Activated CD4-positive, alpha-beta T cell treated with anti-CD3 and anti-CD28 coated beads for 36 hours (primary cell): ENCODE data around the gene DMRTB1. TPM values are rescaled to one million over a fixed set of nuclear protein-coding genes. Genes with fewer than 3 reads are reported as not detected.

Experiments used
- ATAC-seq: fragments of 200-7000 bp; cut with Tn5 transposase; one replicate; pipeline ENCODE4 v1.10.0; 2021; ENCODE audit warnings: mild to moderate bottlenecking, moderate library complexity
- CTCF ChIA-PET: fragments of 350-600 bp; sonication (Branson Sonifier 250); formaldehyde crosslinking; loops from one replicate; lab custom pipeline; 2021; ENCODE audit warnings: antibody characterized with exemption; lab: Charles Lee
- POLR2A ChIA-PET: fragments of 350-600 bp; sonication (Branson Sonifier 250); formaldehyde crosslinking; loops from one replicate; lab custom pipeline; 2021; ENCODE audit warnings: antibody characterized with exemption, inconsistent platforms; lab: Charles Lee
- DNase-seq: peaks from one replicate; pipeline ENCODE4 v3.0.0-alpha.2; 2020
- H3K27ac Mint-ChIP-seq: one replicate; pipeline ENCODE4 v1.8.0; 2021; ENCODE audit warnings: mixed read lengths
- H3K27me3 Mint-ChIP-seq: one replicate; pipeline ENCODE4 v1.8.0; 2021; ENCODE audit warnings: mixed read lengths
- H3K36me3 Mint-ChIP-seq: one replicate; pipeline ENCODE4 v1.8.0; 2021; ENCODE audit warnings: low read depth, mixed read lengths
- H3K4me1 Mint-ChIP-seq: one replicate; pipeline ENCODE4 v1.8.0; 2021; ENCODE audit warnings: mixed read lengths
- H3K4me3 Mint-ChIP-seq: one replicate; pipeline ENCODE4 v1.8.0; 2021; ENCODE audit warnings: mild to moderate bottlenecking, moderate library complexity, mixed read lengths
- H3K9me3 Mint-ChIP-seq: one replicate; pipeline ENCODE4 v1.8.0; 2021; ENCODE audit warnings: low read depth, mixed read lengths
- intact Hi-C, 2 experiments: fragments of 100-400 bp; cut with DNase I in 1 of 2; cut with micrococcal nuclease in 1 of 2; formaldehyde crosslinking; loops; one replicate each; pipeline versions ENCODE4 v1.14.2 to v1.15.1; 2022 to 2024; cut with DNase I, micrococcal nuclease
- total RNA-seq, 2 experiments: library from RNA; stranded (reverse); gene quantifications; one replicate each; pipeline ENCODE4 v1.2.3, GENCODE V29; 2021

Gene DMRTB1
- total RNA-seq, 2 experiments from 2014 or later = 0.23 to 0.25 TPM

- POLR2A ChIA-PET = no interaction called here
These were observed 20.5 kb upstream of the DMRTB1 start for GRCh38 chr1:53438427-53439336.

GRCh38 chr1:53439337-53440207 lies 19.6 kb upstream of the DMRTB1 start:
- no peak overlapping the region for H3K27ac Mint-ChIP-seq
- DNase-seq (no peak), ATAC-seq (no peak)
- H3K4me1 Mint-ChIP-seq = no peaks in the 10 kb centered on the region
- H3K4me3 Mint-ChIP-seq = no peak overlapping the region
- ChIA-PET CTCF (no interaction called here), POLR2A (no interaction called here)
- intact Hi-C loops = no loop called here
- H3K36me3 Mint-ChIP-seq = no peaks in the 10 kb centered on the region
- H3K27me3 Mint-ChIP-seq = peaks cover 3% of the 10 kb centered on the region
- H3K9me3 Mint-ChIP-seq = no peaks in the 10 kb centered on the region

More at GRCh38 chr1:53438427-53439336, 20.5 kb upstream of the DMRTB1 start:
- H3K4me3 Mint-ChIP-seq = no peak overlapping the region
- CTCF ChIA-PET = no interaction called here
- ATAC-seq = no peak
- H3K27me3 Mint-ChIP-seq = peaks cover 3% of the 10 kb centered on the region
- H3K36me3 Mint-ChIP-seq = no peaks in the 10 kb centered on the region
- no peaks in the 10 kb centered on the region for H3K4me1 Mint-ChIP-seq
- intact Hi-C loops = no loop called here
- no peaks in the 10 kb centered on the region for H3K9me3 Mint-ChIP-seq
- no peak overlapping the region for H3K27ac Mint-ChIP-seq
- no peak for DNase-seq

- H3K4me1 Mint-ChIP-seq = no peaks in the 10 kb centered on the region
- ATAC-seq (no peak), DNase-seq (no peak)
- no peaks in the 10 kb centered on the region for H3K9me3 Mint-ChIP-seq
- H3K36me3 Mint-ChIP-seq = no peaks in the 10 kb centered on the region
- intact Hi-C loops = no loop called here
- ChIA-PET POLR2A (no interaction called here), CTCF (interaction anchor here (1.0 kb wide), 1 partner anchor 162 kb away, joined by 3 read pairs; no protein-coding TSS in a partner anchor)
- peaks cover 3% of the 10 kb centered on the region for H3K27me3 Mint-ChIP-seq
- H3K27ac Mint-ChIP-seq = no peak overlapping the region
- no peak overlapping the region for H3K4me3 Mint-ChIP-seq
These were observed 18.6 kb upstream of the DMRTB1 start for GRCh38 chr1:53440633-53441032.

GRCh38 chr1:53442299-53442698 lies 16.9 kb upstream of the DMRTB1 start:
- Mint-ChIP-seq H3K27me3 (no peaks in the 10 kb centered on the region), H3K9me3 (no peaks in the 10 kb centered on the region), H3K4me3 (no peak overlapping the region), H3K27ac (no peak overlapping the region), H3K4me1 (no peaks in the 10 kb centered on the region), H3K36me3 (no peaks in the 10 kb centered on the region)
- intact Hi-C loops = no loop called here
- DNase-seq (no peak), ATAC-seq (no peak)
- ChIA-PET CTCF (interaction anchor here (1.1 kb wide), 1 partner anchor 15 kb away, joined by 3 read pairs; no protein-coding TSS in a partner anchor), POLR2A (no interaction called here)

- Mint-ChIP-seq H3K27me3 (peaks cover 6% of the 10 kb centered on the region), H3K9me3 (no peaks in the 10 kb centered on the region), H3K27ac (no peak overlapping the region), H3K4me3 (no peak overlapping the region), H3K36me3 (no peaks in the 10 kb centered on the region), H3K4me1 (no peaks in the 10 kb centered on the region)
- intact Hi-C loops = no loop called here
- DNase-seq (no peak), ATAC-seq (no peak)
- ChIA-PET CTCF (interaction anchor here (1.5 kb wide), 1 partner anchor 16 kb away, joined by 3 read pairs; no protein-coding TSS in a partner anchor), POLR2A (no interaction called here)
These were observed 13.1 kb upstream of the DMRTB1 start for GRCh38 chr1:53446051-53446450.

GRCh38 chr1:53447413-53447812 lies 11.8 kb upstream of the DMRTB1 start:
- Mint-ChIP-seq H3K4me3 (no peak overlapping the region), H3K36me3 (no peaks in the 10 kb centered on the region), H3K27ac (no peak overlapping the region), H3K4me1 (no peaks in the 10 kb centered on the region), H3K27me3 (peaks cover 6% of the 10 kb centered on the region), H3K9me3 (no peaks in the 10 kb centered on the region)
- POLR2A ChIA-PET = no interaction called here
- ATAC-seq (no peak), DNase-seq (no peak)
- CTCF ChIA-PET = interaction anchor here (0.8 to 1.4 kb wide), 2 partner anchors 17 to 87 kb away, joined by 3 to 5 read pairs; no protein-coding TSS in a partner anchor
- intact Hi-C loops = no loop called here

GRCh38 chr1:53448241-53448841 lies 10.9 kb upstream of the DMRTB1 start:
- CTCF ChIA-PET = interaction anchor here (0.5 to 1.4 kb wide), 5 partner anchors 16 to 536 kb away, joined by 3 to 5 read pairs (median 3); no protein-coding TSS in a partner anchor
- intact Hi-C loops = no loop called here
- H3K36me3 Mint-ChIP-seq = no peaks in the 10 kb centered on the region
- H3K27ac Mint-ChIP-seq = no peak overlapping the region
- H3K4me3 Mint-ChIP-seq = no peak overlapping the region
- ATAC-seq (no peak), DNase-seq (no peak)
- POLR2A ChIA-PET = no interaction called here
- H3K27me3 Mint-ChIP-seq = peaks cover 6% of the 10 kb centered on the region
- no peaks in the 10 kb centered on the region for H3K9me3 Mint-ChIP-seq
- no peaks in the 10 kb centered on the region for H3K4me1 Mint-ChIP-seq

GRCh38 chr1:53449021-53449420 lies 10.2 kb upstream of the DMRTB1 start:
- POLR2A ChIA-PET = no interaction called here
- peaks cover 6% of the 10 kb centered on the region for H3K27me3 Mint-ChIP-seq
- no peak for ATAC-seq
- no peaks in the 10 kb centered on the region for H3K36me3 Mint-ChIP-seq
- no peaks in the 10 kb centered on the region for H3K9me3 Mint-ChIP-seq
- intact Hi-C loops = no loop called here
- H3K4me3 Mint-ChIP-seq = no peak overlapping the region
- H3K4me1 Mint-ChIP-seq = no peaks in the 10 kb centered on the region
- H3K27ac Mint-ChIP-seq = no peak overlapping the region
- CTCF ChIA-PET = interaction anchor here (0.8 to 1.2 kb wide), 2 partner anchors 14 to 126 kb away, joined by 3 to 4 read pairs; no protein-coding TSS in a partner anchor
- no peak for DNase-seq

- Mint-ChIP-seq H3K27ac (no peak overlapping the region), H3K9me3 (no peaks in the 10 kb centered on the region), H3K4me3 (no peak overlapping the region), H3K27me3 (peaks cover 6% of the 10 kb centered on the region), H3K36me3 (no peaks in the 10 kb centered on the region), H3K4me1 (no peaks in the 10 kb centered on the region)
- no peak for ATAC-seq
- DNase-seq = no peak
- POLR2A ChIA-PET = no interaction called here
- CTCF ChIA-PET = interaction anchor here (0.7 to 1.2 kb wide), 5 partner anchors 13 to 154 kb away, joined by 3 to 4 read pairs (median 4); no protein-coding TSS in a partner anchor
- intact Hi-C loops = no loop called here
These were observed 9.5 kb upstream of the DMRTB1 start for GRCh38 chr1:53449693-53450092.

- no peaks in the 10 kb centered on the region for H3K36me3 Mint-ChIP-seq
- H3K4me1 Mint-ChIP-seq = no peaks in the 10 kb centered on the region
- no peaks in the 10 kb centered on the region for H3K9me3 Mint-ChIP-seq
- ATAC-seq (no peak), DNase-seq (peak; percentile 31)
- intact Hi-C loops = no loop called here
- H3K27ac Mint-ChIP-seq = no peak overlapping the region
- ChIA-PET CTCF (interaction anchor here (0.7 to 1.2 kb wide), 6 partner anchors 13 to 253 kb away, joined by 3 to 4 read pairs (median 4); no protein-coding TSS in a partner anchor), POLR2A (no interaction called here)
- peaks cover 6% of the 10 kb centered on the region for H3K27me3 Mint-ChIP-seq
- H3K4me3 Mint-ChIP-seq = no peak overlapping the region
These were observed 9.0 kb upstream of the DMRTB1 start for GRCh38 chr1:53450225-53450624.

- peaks cover 5% of the 10 kb centered on the region for H3K27me3 Mint-ChIP-seq
- DNase-seq (no peak), ATAC-seq (no peak)
- intact Hi-C loops = no loop called here
- no peak overlapping the region for H3K4me3 Mint-ChIP-seq
- H3K9me3 Mint-ChIP-seq = no peaks in the 10 kb centered on the region
- no peak overlapping the region for H3K27ac Mint-ChIP-seq
- POLR2A ChIA-PET = no interaction called here
- CTCF ChIA-PET = interaction anchor here (0.9 kb wide), 1 partner anchor 17 kb away, joined by 3 read pairs; no protein-coding TSS in a partner anchor
- H3K4me1 Mint-ChIP-seq = no peaks in the 10 kb centered on the region
- H3K36me3 Mint-ChIP-seq = no peaks in the 10 kb centered on the region
These were observed 5.2 kb upstream of the DMRTB1 start for GRCh38 chr1:53454019-53454418.
